ENCODE data around the gene ATP2B1.

ATP2B1 gene

GRCh38 chr12:89648211-89648930, 60.3 kb downstream of the ATP2B1 start:
- Histone ChIP-seq H3K4me1 (ENCODE audit: control insufficient read depth in 1 of 2, insufficient read depth in 2 of 2, low read length in 2 of 2) (peaks cover 14 to 24% of the 10 kb centered on the region in 2 experiments), H2BK5ac (ENCODE audit: low read depth, low read length, poor library complexity) (no peak overlapping the region), H3K9me3 (ENCODE audit: insufficient read depth, low read depth, low read length) (no peaks in the 10 kb centered on the region), H2AK5ac (ENCODE audit: low read length) (no peak overlapping the region), H3K9ac (ENCODE audit: low read length) (no peak overlapping the region), H3K36me3 (ENCODE audit: control insufficient read depth in 1 of 2, insufficient read depth in 2 of 2, low read length in 2 of 2) (peaks cover under 1 to 12% of the 10 kb centered on the region in 2 experiments), H2BK120ac (ENCODE audit: insufficient read depth, low read length, poor library complexity) (no peak overlapping the region), H2AFZ (ENCODE audit: insufficient read depth, low read length, poor library complexity) (no peak overlapping the region), H4K12ac (ENCODE audit: low read depth, low read length) (no peak overlapping the region), H3K4ac (ENCODE audit: low read depth, low read length) (no peak overlapping the region), H3K27me3 (ENCODE audit: insufficient read depth, low read length) (no peaks in the 10 kb centered on the region), H3K79me1 (ENCODE audit: low read length) (peaks cover 5% of the 10 kb centered on the region), H3K23ac (ENCODE audit: low read length) (no peak overlapping the region), H4K91ac (ENCODE audit: low read depth, low read length) (no peak overlapping the region), H3K4me2 (ENCODE audit: low read length) (no peak overlapping the region), H3K79me2 (ENCODE audit: control insufficient read depth, insufficient read depth, low read length, poor library complexity) (peaks cover 8% of the 10 kb centered on the region), H3K18ac (ENCODE audit: low read length) (no peak overlapping the region), H4K8ac (ENCODE audit: low read depth, low read length) (no peak overlapping the region), H3K27ac (ENCODE audit: low read depth, low read length) (peak overlapping the region; percentile 63), H2BK12ac (ENCODE audit: low read length) (no peak overlapping the region), H3K4me3 (ENCODE audit: low read depth, low read length) (no peak overlapping the region), H3K14ac (ENCODE audit: low read length) (no peak overlapping the region)
- DNase-seq = peak; percentile 92 to 96
- WGBS (ENCODE audit: extremely low coverage, insufficient coverage, insufficient read length) = no CpG with 5 or more reads among the region's 4 CpGs

- no CpG with 5 or more reads among the region's 1 CpG for WGBS (ENCODE audit: extremely low coverage, insufficient coverage, insufficient read length)
- DNase-seq = no peak
- Histone ChIP-seq H3K27me3 (ENCODE audit: insufficient read depth, low read length) (no peaks in the 10 kb centered on the region), H3K4me3 (ENCODE audit: low read depth, low read length) (no peak overlapping the region), H2AFZ (ENCODE audit: insufficient read depth, low read length, poor library complexity) (no peak overlapping the region), H2AK5ac (ENCODE audit: low read length) (no peak overlapping the region), H3K18ac (ENCODE audit: low read length) (no peak overlapping the region), H3K79me1 (ENCODE audit: low read length) (peaks cover 5% of the 10 kb centered on the region), H3K14ac (ENCODE audit: low read length) (no peak overlapping the region), H3K4me2 (ENCODE audit: low read length) (no peak overlapping the region), H4K12ac (ENCODE audit: low read depth, low read length) (no peak overlapping the region), H3K9ac (ENCODE audit: low read length) (no peak overlapping the region), H4K91ac (ENCODE audit: low read depth, low read length) (no peak overlapping the region), H3K23ac (ENCODE audit: low read length) (no peak overlapping the region), H3K9me3 (ENCODE audit: insufficient read depth, low read depth, low read length) (no peaks in the 10 kb centered on the region), H2BK120ac (ENCODE audit: insufficient read depth, low read length, poor library complexity) (no peak overlapping the region), H2BK5ac (ENCODE audit: low read depth, low read length, poor library complexity) (no peak overlapping the region), H3K36me3 (ENCODE audit: control insufficient read depth in 1 of 2, insufficient read depth in 2 of 2, low read length in 2 of 2) (peaks cover 6 to 13% of the 10 kb centered on the region in 2 experiments), H2BK12ac (ENCODE audit: low read length) (no peak overlapping the region), H3K4me1 (ENCODE audit: control insufficient read depth in 1 of 2, insufficient read depth in 2 of 2, low read length in 2 of 2) (peaks cover 14 to 24% of the 10 kb centered on the region in 2 experiments), H3K27ac (ENCODE audit: low read depth, low read length) (no peak overlapping the region), H4K8ac (ENCODE audit: low read depth, low read length) (no peak overlapping the region), H3K79me2 (ENCODE audit: control insufficient read depth, insufficient read depth, low read length, poor library complexity) (peaks cover 4% of the 10 kb centered on the region), H3K4ac (ENCODE audit: low read depth, low read length) (no peak overlapping the region)
Measured at GRCh38 chr12:89645434-89645833, 63.2 kb downstream of the ATP2B1 start.

GRCh38 chr12:89642959-89643358, 65.7 kb downstream of the ATP2B1 start:
- Histone ChIP-seq H4K91ac (ENCODE audit: low read depth, low read length) (no peak overlapping the region), H3K27me3 (ENCODE audit: insufficient read depth, low read length) (no peaks in the 10 kb centered on the region), H3K4me2 (ENCODE audit: low read length) (no peak overlapping the region), H2AFZ (ENCODE audit: insufficient read depth, low read length, poor library complexity) (no peak overlapping the region), H2AK5ac (ENCODE audit: low read length) (no peak overlapping the region), H3K79me2 (ENCODE audit: control insufficient read depth, insufficient read depth, low read length, poor library complexity) (peaks cover 4% of the 10 kb centered on the region), H3K14ac (ENCODE audit: low read length) (no peak overlapping the region), H3K4ac (ENCODE audit: low read depth, low read length) (peak overlapping the region; percentile 75), H3K4me3 (ENCODE audit: low read depth, low read length) (no peak overlapping the region), H4K12ac (ENCODE audit: low read depth, low read length) (no peak overlapping the region), H3K4me1 (ENCODE audit: control insufficient read depth in 1 of 2, insufficient read depth in 2 of 2, low read length in 2 of 2) (peaks cover 8 to 13% of the 10 kb centered on the region in 2 experiments), H2BK5ac (ENCODE audit: low read depth, low read length, poor library complexity) (no peak overlapping the region), H3K79me1 (ENCODE audit: low read length) (peaks cover 5% of the 10 kb centered on the region), H2BK120ac (ENCODE audit: insufficient read depth, low read length, poor library complexity) (no peak overlapping the region), H3K23ac (ENCODE audit: low read length) (no peak overlapping the region), H3K18ac (ENCODE audit: low read length) (no peak overlapping the region), H3K9me3 (ENCODE audit: insufficient read depth, low read depth, low read length) (no peaks in the 10 kb centered on the region), H3K27ac (ENCODE audit: low read depth, low read length) (no peak overlapping the region), H3K36me3 (ENCODE audit: control insufficient read depth in 1 of 2, insufficient read depth in 2 of 2, low read length in 2 of 2) (peaks cover 6 to 9% of the 10 kb centered on the region in 2 experiments), H4K8ac (ENCODE audit: low read depth, low read length) (no peak overlapping the region), H2BK12ac (ENCODE audit: low read length) (no peak overlapping the region), H3K9ac (ENCODE audit: low read length) (no peak overlapping the region)
- no CpG with 5 or more reads among the region's 5 CpGs for WGBS (ENCODE audit: extremely low coverage, insufficient coverage, insufficient read length)
- DNase-seq = no peak

GRCh38 chr12:89636776-89637160, 71.9 kb downstream of the ATP2B1 start:
- H3K4me3 ChIP-seq (ENCODE audit: low read depth, low read length) = no peak overlapping the region
- H4K8ac ChIP-seq (ENCODE audit: low read depth, low read length) = no peak overlapping the region
- H3K79me2 ChIP-seq (ENCODE audit: control insufficient read depth, insufficient read depth, low read length, poor library complexity) = no peaks in the 10 kb centered on the region
- H3K9me3 ChIP-seq (ENCODE audit: insufficient read depth, low read depth, low read length) = no peaks in the 10 kb centered on the region
- H3K9ac ChIP-seq (ENCODE audit: low read length) = no peak overlapping the region
- no peak overlapping the region for H4K12ac ChIP-seq (ENCODE audit: low read depth, low read length)
- no peak overlapping the region for H3K4ac ChIP-seq (ENCODE audit: low read depth, low read length)
- no peak overlapping the region for H3K23ac ChIP-seq (ENCODE audit: low read length)
- H4K91ac ChIP-seq (ENCODE audit: low read depth, low read length) = no peak overlapping the region
- no peak overlapping the region for H3K27ac ChIP-seq (ENCODE audit: low read depth, low read length)
- H2AK5ac ChIP-seq (ENCODE audit: low read length) = no peak overlapping the region
- H3K27me3 ChIP-seq (ENCODE audit: insufficient read depth, low read length) = no peaks in the 10 kb centered on the region
- H2BK12ac ChIP-seq (ENCODE audit: low read length) = no peak overlapping the region
- H2AFZ ChIP-seq (ENCODE audit: insufficient read depth, low read length, poor library complexity) = no peak overlapping the region
- no peaks in the 10 kb centered on the region for H3K79me1 ChIP-seq (ENCODE audit: low read length)
- H2BK5ac ChIP-seq (ENCODE audit: low read depth, low read length, poor library complexity) = no peak overlapping the region
- DNase-seq = no peak
- no peak overlapping the region for H3K4me2 ChIP-seq (ENCODE audit: low read length)
- H3K4me1 ChIP-seq (ENCODE audit: control insufficient read depth in 1 of 2, insufficient read depth in 2 of 2, low read length in 2 of 2) = no peaks in the 10 kb centered on the region
- no CpG with 5 or more reads among the region's 1 CpG for WGBS (ENCODE audit: extremely low coverage, insufficient coverage, insufficient read length)
- H3K36me3 ChIP-seq (ENCODE audit: control insufficient read depth in 1 of 2, insufficient read depth in 2 of 2, low read length in 2 of 2) = peaks cover 6% of the 10 kb centered on the region in 2 experiments
- no peak overlapping the region for H3K14ac ChIP-seq (ENCODE audit: low read length)
- H2BK120ac ChIP-seq (ENCODE audit: insufficient read depth, low read length, poor library complexity) = no peak overlapping the region
- H3K18ac ChIP-seq (ENCODE audit: low read length) = no peak overlapping the region

Data from trophoblast cell (in vitro differentiated cells and primary cell).